HFFc6 (cell line): Measurements from ENCODE around the gene HIRA. TPM values are rescaled to one million over a fixed set of nuclear protein-coding genes. Genes with fewer than 3 reads are reported as not detected.

Experiments used
- DNase-seq: peaks from one replicate; pipeline ENCODE4 v3.0.0-alpha.2; 2018
- H3K27ac Mint-ChIP-seq: 2 replicates; pipeline ENCODE4 v1.8.0; 2020; ENCODE audit warnings: mild to moderate bottlenecking, mixed read lengths
- H3K27me3 Mint-ChIP-seq: 2 replicates; pipeline ENCODE4 v1.8.0; 2021; ENCODE audit warnings: mild to moderate bottlenecking, moderate library complexity, mixed read lengths; ENCODE audit not compliant: insufficient read depth
- H3K36me3 Mint-ChIP-seq: 2 replicates; pipeline ENCODE4 v1.8.0; 2021; ENCODE audit warnings: low read depth, mixed read lengths
- H3K4me1 Mint-ChIP-seq: 2 replicates; pipeline ENCODE4 v1.8.0; 2020; ENCODE audit warnings: low read depth, mixed read lengths
- H3K4me3 Mint-ChIP-seq: 2 replicates; pipeline ENCODE4 v1.8.0; 2020; ENCODE audit warnings: mild to moderate bottlenecking, moderate library complexity, mixed read lengths
- H3K9me3 Mint-ChIP-seq: 2 replicates; pipeline ENCODE4 v1.8.0; 2020; ENCODE audit warnings: mild to moderate bottlenecking, mixed read lengths
- CTCF ChIP-seq: fragments of 200-600 bp; sonication (generic); IDR thresholded peaks from 2 replicates; pipeline ENCODE4 v1.5.0; 2021; ENCODE audit warnings: antibody characterized with exemption, mild to moderate bottlenecking
- total RNA-seq, 6 experiments: library from RNA; stranded (reverse); fragmentation: NEBNext Ultra II Directional; extraction: Animal tissue kit (Norgen Biotek cat#: 25700); gene quantifications; 2 replicates in 1 of 6; 3 replicates in 5 of 6; pipeline ENCODE4 v1.2.3, GENCODE V29; 2021

HIRA gene
- total RNA-seq, 6 experiments from 2014 or later: 26.6 to 30.8 (median 27.4) TPM

GRCh38 chr22:19356708-19357269 lies 74.7 kb downstream of the HIRA start:
- H3K4me3 Mint-ChIP-seq: no peak overlapping the region
- no peak overlapping the region for H3K27ac Mint-ChIP-seq
- no peaks in the 10 kb centered on the region for H3K9me3 Mint-ChIP-seq
- no peak for DNase-seq
- H3K36me3 Mint-ChIP-seq: peaks cover 14% of the 10 kb centered on the region
- H3K4me1 Mint-ChIP-seq: peaks cover 6% of the 10 kb centered on the region; the same call in 1 of the 2 replicates
- no peaks in the 10 kb centered on the region; the same call in 1 of the 2 replicates for H3K27me3 Mint-ChIP-seq
- TF ChIP-seq CTCF: no peak

- Mint-ChIP-seq H3K4me3 (no peak overlapping the region), H3K4me1 (peaks cover 6% of the 10 kb centered on the region; the same call in 1 of the 2 replicates), H3K27me3 (no peaks in the 10 kb centered on the region; the same call in 1 of the 2 replicates), H3K36me3 (peaks cover 22% of the 10 kb centered on the region), H3K9me3 (no peaks in the 10 kb centered on the region), H3K27ac (no peak overlapping the region)
- no peak for DNase-seq
- no peak for TF ChIP-seq CTCF
These were observed 75.9 kb downstream of the HIRA start for GRCh38 chr22:19355413-19356157.

DNA sequence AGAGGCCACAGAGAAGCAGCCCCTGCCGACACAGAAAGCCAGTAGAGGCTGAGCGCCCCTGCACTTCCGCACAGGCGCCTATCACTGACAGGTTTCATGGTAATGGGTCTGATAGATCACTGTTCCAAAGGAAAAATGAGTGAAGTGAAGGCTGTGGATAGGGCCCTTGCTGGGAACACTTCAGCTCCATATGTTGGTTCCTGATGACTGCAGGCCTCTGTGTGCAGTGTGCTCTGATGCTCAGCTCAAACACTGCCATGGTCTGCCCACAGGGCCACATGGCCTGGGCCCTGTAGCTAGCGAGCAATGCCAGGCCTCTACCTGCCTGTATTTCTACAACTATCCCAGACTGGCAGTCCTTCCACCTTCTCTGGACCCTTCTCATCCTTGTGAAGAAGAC lies 77.3 kb downstream of the HIRA start:
- peaks cover 6% of the 10 kb centered on the region; the same call in 1 of the 2 replicates for H3K4me1 Mint-ChIP-seq
- no peak for TF ChIP-seq CTCF
- no peaks in the 10 kb centered on the region for H3K9me3 Mint-ChIP-seq
- H3K4me3 Mint-ChIP-seq: no peak overlapping the region
- peaks cover 35% of the 10 kb centered on the region for H3K36me3 Mint-ChIP-seq
- no peak overlapping the region for H3K27ac Mint-ChIP-seq
- no peaks in the 10 kb centered on the region; the same call in 1 of the 2 replicates for H3K27me3 Mint-ChIP-seq
- no peak for DNase-seq

DNA sequence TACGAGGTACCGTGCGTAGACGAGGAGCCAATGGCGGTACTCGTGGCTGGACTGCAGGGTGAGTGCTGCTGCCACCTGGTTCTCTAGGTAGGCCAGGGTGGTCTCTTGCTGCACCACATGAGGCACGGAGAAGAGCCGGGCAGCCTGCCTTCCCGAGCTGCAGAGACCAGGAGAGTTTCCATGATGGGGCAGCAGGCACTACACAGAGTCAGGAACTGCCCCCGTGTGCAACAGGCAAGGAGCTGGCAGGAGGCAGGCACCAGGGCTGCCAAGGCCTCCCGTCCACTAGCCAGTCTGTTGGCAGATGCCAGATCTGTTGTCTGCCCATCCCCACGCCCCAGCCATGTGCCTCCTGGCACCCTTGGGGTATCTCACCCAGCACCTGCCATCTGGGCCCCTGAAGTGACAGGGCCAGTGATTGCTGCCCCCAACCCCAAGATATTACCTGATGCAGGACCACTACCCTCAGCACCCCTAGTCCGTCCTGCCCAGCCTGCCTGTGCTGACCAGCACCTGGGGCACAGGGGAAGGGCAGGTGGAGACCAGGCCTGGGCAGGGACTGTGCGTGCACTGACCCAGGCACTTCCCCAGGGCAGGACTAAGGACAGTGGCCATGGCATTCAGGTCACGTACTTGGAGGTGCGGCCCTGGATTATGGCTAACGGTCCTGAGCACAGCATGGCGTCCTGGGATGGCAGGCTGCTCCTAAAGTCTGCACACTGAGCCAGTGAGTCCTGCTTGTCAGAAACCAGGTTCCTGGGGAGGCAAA lies 78.0 kb downstream of the HIRA start:
- Mint-ChIP-seq H3K27ac (no peak overlapping the region), H3K36me3 (peaks cover 37% of the 10 kb centered on the region), H3K9me3 (no peaks in the 10 kb centered on the region), H3K4me3 (no peak overlapping the region), H3K4me1 (peaks cover 6% of the 10 kb centered on the region; the same call in 1 of the 2 replicates), H3K27me3 (no peaks in the 10 kb centered on the region; the same call in 1 of the 2 replicates)
- DNase-seq: no peak
- TF ChIP-seq CTCF: no peak

DNA sequence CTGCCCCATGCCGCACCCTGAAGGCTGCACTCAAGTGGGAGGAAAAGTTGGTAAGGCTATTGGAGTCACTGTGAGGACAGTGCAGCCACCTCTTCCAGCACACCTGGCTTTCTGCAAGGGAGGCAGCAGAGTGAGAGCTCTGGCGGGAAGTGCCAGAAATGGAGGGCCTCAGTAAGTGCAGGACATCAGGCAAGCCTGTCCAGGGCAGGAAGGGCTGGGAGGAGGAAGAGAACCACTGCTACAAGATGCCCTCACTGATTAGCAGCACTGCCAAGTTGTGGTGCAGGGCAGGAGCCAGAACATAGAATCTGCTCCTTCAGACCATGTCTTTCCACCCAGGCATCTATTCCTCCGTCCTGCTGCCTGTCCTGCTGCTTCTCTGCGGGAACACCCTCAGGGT lies 78.8 kb downstream of the HIRA start:
- Mint-ChIP-seq H3K4me3 (no peak overlapping the region), H3K36me3 (peaks cover 32% of the 10 kb centered on the region), H3K4me1 (no peaks in the 10 kb centered on the region), H3K27me3 (no peaks in the 10 kb centered on the region; the same call in 1 of the 2 replicates), H3K9me3 (no peaks in the 10 kb centered on the region), H3K27ac (no peak overlapping the region)
- DNase-seq: no peak
- TF ChIP-seq CTCF: no peak
